ENCODE data around the gene GNG7.
"Not testable (repeated sequence)": the region's sequence is repeated elsewhere in the genome, so short reads cannot be mapped to it uniquely, and the experiment has no call there.

DNA sequence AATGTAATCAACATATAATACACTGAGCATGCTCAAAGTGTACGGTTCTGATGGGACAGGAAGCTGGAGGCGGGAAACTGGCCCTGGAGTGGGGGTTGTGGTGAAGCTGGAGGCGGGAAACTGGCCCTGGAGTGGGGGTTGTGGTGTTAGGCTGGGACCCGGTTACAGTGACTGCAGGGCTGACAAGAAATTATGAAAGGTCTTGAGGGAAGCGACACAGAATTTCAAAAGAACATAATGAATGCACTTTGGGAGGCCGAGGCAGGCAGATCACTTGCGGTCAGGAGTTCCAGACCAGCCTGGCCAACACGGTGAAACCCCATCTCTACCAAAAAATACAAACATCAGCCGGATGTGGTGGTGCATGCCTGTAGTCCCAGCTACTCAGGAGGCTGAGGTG is 164.9 kb downstream of the GNG7 start:
- not testable (repeated sequence) for TF ChIP-seq SPI1, POLR2AphosphoS5 (IDR thresholded peaks at IDR 0.05; ENCODE audit: low read depth, low read length)

Data from GM12891 (cell line).